Calu3 (cell line): Measurements from ENCODE around the gene SLAMF1. TPM values are rescaled to one million over a fixed set of nuclear protein-coding genes. Genes with fewer than 3 reads are reported as not detected.

ENCODE experiments used
- BruUV-seq: library from RNA; stranded (reverse); fragments of 400-500 nt; replicated peaks from 2 replicates; lab custom pipeline; 2021; lab: Mats Ljungman, UMichigan
- CTCF ChIA-PET: fragments of 300-600 bp; sonication (Branson Sonifier 250); formaldehyde crosslinking; loops from one replicate; lab custom pipeline; 2022; ENCODE audit warnings: antibody characterized with exemption; lab: Charles Lee
- DNase-seq: peaks from one replicate; pipeline ENCODE4 v3.0.0; 2022
- H3K27ac Mint-ChIP-seq: one replicate; pipeline ENCODE4 v1.8.0; 2022; ENCODE audit warnings: mixed read lengths; ENCODE audit not compliant: unreplicated experiment
- H3K27me3 Mint-ChIP-seq: one replicate; pipeline ENCODE4 v1.8.0; 2022; ENCODE audit warnings: mixed read lengths; ENCODE audit not compliant: unreplicated experiment
- H3K36me3 Mint-ChIP-seq: one replicate; pipeline ENCODE4 v1.8.0; 2022; ENCODE audit warnings: mild to moderate bottlenecking, moderate library complexity, mixed read lengths; ENCODE audit not compliant: insufficient read depth, unreplicated experiment
- H3K4me1 Mint-ChIP-seq: one replicate; pipeline ENCODE4 v1.8.0; 2022; ENCODE audit warnings: mild to moderate bottlenecking, low read depth, mixed read lengths; ENCODE audit not compliant: unreplicated experiment
- H3K4me3 Mint-ChIP-seq: one replicate; pipeline ENCODE4 v1.8.0; 2022; ENCODE audit warnings: mild to moderate bottlenecking, low read depth, moderate library complexity, mixed read lengths; ENCODE audit not compliant: unreplicated experiment
- H3K9me3 Mint-ChIP-seq: one replicate; pipeline ENCODE4 v1.8.0; 2022; ENCODE audit warnings: low read depth, mixed read lengths; ENCODE audit not compliant: unreplicated experiment
- CTCF ChIP-seq: fragments of 200-600 bp; IDR thresholded peaks from one replicate; pipeline ENCODE4 v1.8.0; 2022; ENCODE audit warnings: antibody characterized with exemption; ENCODE audit not compliant: unreplicated experiment
- intact Hi-C: fragments of 100-400 bp; cut with micrococcal nuclease; formaldehyde crosslinking; loops from one replicate; pipeline ENCODE4 v1.10.0; 2022; ENCODE audit not compliant: unreplicated experiment
- total RNA-seq: library from RNA; stranded (reverse); gene quantifications from 2 replicates; pipeline ENCODE4 v1.2.3, GENCODE V29; 2022

The SLAMF1 gene
- total RNA-seq, 1 experiment from 2014 or later: not detected

GRCh38 chr1:160581961-160582360, 64.9 kb downstream of the SLAMF1 start:
- Mint-ChIP-seq H3K36me3 (no peaks in the 10 kb centered on the region), H3K4me3 (no peak overlapping the region), H3K27me3 (peaks cover 13% of the 10 kb centered on the region), H3K9me3 (no peaks in the 10 kb centered on the region), H3K4me1 (no peaks in the 10 kb centered on the region), H3K27ac (no peak overlapping the region)
- BruUV-seq: no TSS peak
- intact Hi-C loops: no loop called here
- TF ChIP-seq CTCF: no peak
- DNase-seq: no peak
- CTCF ChIA-PET: no interaction called here

GRCh38 chr1:160580221-160580812, 66.5 kb downstream of the SLAMF1 start:
- Mint-ChIP-seq H3K27me3 (peaks cover 20% of the 10 kb centered on the region), H3K4me3 (no peak overlapping the region), H3K4me1 (no peaks in the 10 kb centered on the region), H3K27ac (no peak overlapping the region), H3K36me3 (no peaks in the 10 kb centered on the region), H3K9me3 (no peaks in the 10 kb centered on the region)
- TF ChIP-seq CTCF: no peak
- CTCF ChIA-PET: no interaction called here
- no TSS peak for BruUV-seq
- no peak for DNase-seq
- intact Hi-C loops: no loop called here

DNA sequence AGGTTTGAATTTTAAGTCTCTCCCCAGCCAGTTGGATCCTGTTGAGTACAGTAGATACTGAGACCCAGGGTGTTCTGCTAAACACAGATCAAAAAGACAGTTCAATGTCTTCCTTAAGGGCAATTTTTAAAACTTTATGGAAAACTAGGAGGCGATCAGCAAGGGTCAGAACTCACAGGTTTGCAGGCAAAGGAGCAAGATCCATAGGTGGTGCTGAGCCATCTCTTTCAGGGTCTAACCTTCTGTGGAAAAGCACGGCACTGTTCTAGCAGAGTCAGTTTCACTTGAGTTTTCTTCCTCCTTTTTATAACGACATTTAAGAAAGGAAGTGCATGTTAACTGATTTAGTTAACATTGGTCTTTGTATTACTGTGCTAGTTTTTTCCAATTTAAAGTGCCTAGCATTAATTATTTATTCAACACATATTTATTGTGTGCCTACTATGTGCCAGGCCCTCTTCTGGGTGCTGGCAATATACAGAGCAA, 67.6 kb downstream of the SLAMF1 start, which contains the start of gene CD84:
CD84 (minus strand) TSS at position 281 of the 486 bp plus-strand sequence; CDS start at position 222, 59 bp downstream.
- BruUV-seq: no TSS peak
- peaks cover 28% of the 10 kb centered on the region for H3K27me3 Mint-ChIP-seq
- H3K4me1 Mint-ChIP-seq: no peaks in the 10 kb centered on the region
- CTCF ChIA-PET: no interaction called here
- H3K4me3 Mint-ChIP-seq: no peak within 1 kb of the TSS
- TF ChIP-seq CTCF: no peak
- no peak for DNase-seq
- intact Hi-C loops: no loop called here
- no peaks in the 10 kb centered on the region for H3K36me3 Mint-ChIP-seq
- H3K9me3 Mint-ChIP-seq: no peaks in the 10 kb centered on the region
- no peak within 1 kb of the TSS for H3K27ac Mint-ChIP-seq

- BruUV-seq: no TSS peak
- no peaks in the 10 kb centered on the region for H3K9me3 Mint-ChIP-seq
- CTCF ChIA-PET: interaction anchor here (0.6 kb wide), 1 partner anchor 133 kb away, joined by 3 read pairs; no protein-coding TSS in a partner anchor
These were observed 68.2 kb downstream of the SLAMF1 start for GRCh38 chr1:160578525-160579191.

More at GRCh38 chr1:160578525-160579191, 68.2 kb downstream of the SLAMF1 start:
- H3K4me3 Mint-ChIP-seq: no peak overlapping the region
- intact Hi-C loops: no loop called here
- no peak overlapping the region for H3K27ac Mint-ChIP-seq
- H3K4me1 Mint-ChIP-seq: no peaks in the 10 kb centered on the region
- TF ChIP-seq CTCF: no peak
- H3K27me3 Mint-ChIP-seq: peaks cover 32% of the 10 kb centered on the region
- H3K36me3 Mint-ChIP-seq: no peaks in the 10 kb centered on the region
- DNase-seq: no peak
